Smooth muscle cell (in vitro differentiated cells): ENCODE measurements around the gene DLX3. TPM values are rescaled to one million over a fixed set of nuclear protein-coding genes. Genes with fewer than 3 reads are reported as not detected.

Source experiments
- DNase-seq: peaks from one replicate; lab custom pipeline; 2025; ENCODE audit not compliant: unreplicated experiment; lab: John Stamatoyannopoulos, UW
- H2AFZ ChIP-seq: fragments of 200-600 bp; sonication (generic); 2 replicates; pipeline ENCODE4 v1.6.0; 2016; ENCODE audit warnings: antibody characterized with exemption, low read depth, mild to moderate bottlenecking
- H3F3A ChIP-seq: fragments of 200-600 bp; sonication (generic); 2 replicates; pipeline ENCODE4 v1.6.0; 2017; ENCODE audit warnings: antibody characterized with exemption, low read depth
- H3K27ac ChIP-seq: fragments of 200-600 bp; sonication (generic); 2 replicates; pipeline ENCODE4 v1.5.1; 2016; ENCODE audit warnings: low read depth, mild to moderate bottlenecking
- H3K27me3 ChIP-seq: fragments of 200-600 bp; sonication (generic); 2 replicates; pipeline ENCODE4 v1.6.1; 2016; ENCODE audit warnings: low read depth, mild to moderate bottlenecking
- H3K36me3 ChIP-seq: fragments of 200-600 bp; sonication (generic); 2 replicates; pipeline ENCODE4 v1.5.1; 2016; ENCODE audit warnings: low read depth
- H3K4me1 ChIP-seq: fragments of 200-600 bp; sonication (generic); 2 replicates; pipeline ENCODE4 v1.5.1; 2016; ENCODE audit warnings: low read depth
- H3K4me2 ChIP-seq: fragments of 200-600 bp; sonication (generic); 2 replicates; pipeline ENCODE4 v1.6.0; 2016; ENCODE audit warnings: mild to moderate bottlenecking
- H3K4me3 ChIP-seq: fragments of 200-600 bp; sonication (generic); 2 replicates; pipeline ENCODE4 v1.5.1; 2016; ENCODE audit warnings: mild to moderate bottlenecking
- H3K79me2 ChIP-seq: fragments of 200-600 bp; sonication (generic); 2 replicates; pipeline ENCODE4 v1.6.0; 2016; ENCODE audit warnings: low read depth, mild to moderate bottlenecking
- H3K9ac ChIP-seq: fragments of 200-600 bp; sonication (generic); 2 replicates; pipeline ENCODE4 v1.6.0; 2016; ENCODE audit warnings: low read depth
- H3K9me3 ChIP-seq: fragments of 200-600 bp; sonication (generic); replicated peaks from 2 replicates; pipeline ENCODE4 v1.5.1; 2016; ENCODE audit warnings: low read depth
- H4K20me1 ChIP-seq: fragments of 200-600 bp; sonication (generic); 2 replicates; pipeline ENCODE4 v1.6.0; 2016; ENCODE audit warnings: low read depth
- CTCF ChIP-seq: fragments of 200-600 bp; sonication (generic); IDR thresholded peaks from 2 replicates; pipeline ENCODE4 v1.5.1; 2017; ENCODE audit warnings: borderline replicate concordance, mild to moderate bottlenecking, antibody characterized with exemption; ENCODE audit not compliant: insufficient read depth, poor library complexity, severe bottlenecking
- WGBS: methylation state at CpG from one replicate; pipeline ENCODE4 v1.1.7; 2016; ENCODE audit warnings: low lambda C conversion rate; 5-methylcytosine and 5-hydroxymethylcytosine counted together
- polyA plus RNA-seq: library from polyadenylated mRNA; unstranded; fragments of >200 nt; fragmentation: Nextera tagmentation; extraction: Ambion mirVana; gene quantifications from 2 replicates; pipeline ENCODE4 v1.2.1, GENCODE V29; 2016
- total RNA-seq: library from RNA; depleted of rRNA; stranded (reverse); fragments of >200 nt; gene quantifications from 2 replicates; pipeline ENCODE4 v1.2.3, GENCODE V29; 2014

Gene DLX3
- total and polyA plus RNA-seq, 2 experiments from 2014 or later, result 1.4 to 9.7 TPM

- H3K79me2 ChIP-seq, result no peaks in the 10 kb centered on the region
These were observed 33.1 kb upstream of the DLX3 start for GRCh38 chr17:50027881-50028735.

GRCh38 chr17:50027172-50027880 is 32.3 kb upstream of the DLX3 start:
- no peak overlapping the region for H3K9ac ChIP-seq
- H3K79me2 ChIP-seq, result no peaks in the 10 kb centered on the region
- no peaks in the 10 kb centered on the region for H4K20me1 ChIP-seq
- peaks cover 19% of the 10 kb centered on the region for H3K4me1 ChIP-seq
- H3K9me3 ChIP-seq, result no peaks in the 10 kb centered on the region
- H3F3A ChIP-seq, result peaks cover 4% of the 10 kb centered on the region
- H2AFZ ChIP-seq, result peak overlapping the region; percentile 65
- H3K36me3 ChIP-seq, result no peaks in the 10 kb centered on the region
- H3K27ac ChIP-seq, result peak overlapping the region; percentile 51
- no peaks in the 10 kb centered on the region for H3K27me3 ChIP-seq
- WGBS, result 27% methylated on average over 26 of the region's 27 CpGs
- DNase-seq, result peak; percentile 38
- H3K4me3 ChIP-seq, result peak overlapping the region; percentile 25
- no peak for TF ChIP-seq CTCF
- peak overlapping the region; percentile 79 for H3K4me2 ChIP-seq

More at GRCh38 chr17:50027881-50028735, 33.1 kb upstream of the DLX3 start:
- Histone ChIP-seq H3K4me2 (peak overlapping the region; percentile 79), H3K4me3 (no peak overlapping the region), H3F3A (peaks cover 4% of the 10 kb centered on the region), H3K9ac (no peak overlapping the region), H3K27me3 (no peaks in the 10 kb centered on the region), H3K36me3 (no peaks in the 10 kb centered on the region), H3K27ac (peak overlapping the region; percentile 51), H3K4me1 (peaks cover 19% of the 10 kb centered on the region), H3K9me3 (no peaks in the 10 kb centered on the region), H2AFZ (no peak overlapping the region), H4K20me1 (no peaks in the 10 kb centered on the region)
- 47% methylated on average over 19 of the region's 20 CpGs for WGBS
- no peak for TF ChIP-seq CTCF
- DNase-seq, result no peak

GRCh38 chr17:50026837-50027171 is 31.8 kb upstream of the DLX3 start:
- Histone ChIP-seq H3K4me3 (peak overlapping the region; percentile 25), H4K20me1 (no peaks in the 10 kb centered on the region), H3K9me3 (no peaks in the 10 kb centered on the region), H3K9ac (no peak overlapping the region), H3K79me2 (no peaks in the 10 kb centered on the region), H3K4me2 (peak overlapping the region; percentile 79), H3K36me3 (no peaks in the 10 kb centered on the region), H3K27ac (no peak overlapping the region), H2AFZ (no peak overlapping the region), H3F3A (peaks cover 4% of the 10 kb centered on the region), H3K4me1 (peaks cover 19% of the 10 kb centered on the region), H3K27me3 (no peaks in the 10 kb centered on the region)
- peak; percentile 74 for DNase-seq
- TF ChIP-seq CTCF, result peak; percentile 88
- WGBS, result 12% methylated on average over 6 of the region's 6 CpGs
